ENCODE measurements around the gene BLTP2.

Gene BLTP2

GRCh38 chr17:28626818-28627217, 18.1 kb downstream of the BLTP2 start:
- Histone ChIP-seq H3F3A (ENCODE audit: insufficient read depth, low read length) (no peaks in the 10 kb centered on the region), H3K36me3 (ENCODE audit: insufficient read depth, low read length) (peaks cover 88% of the 10 kb centered on the region), H3K79me2 (ENCODE audit: insufficient read depth, low read length) (no peaks in the 10 kb centered on the region), H3K4me2 (ENCODE audit: low read length) (no peak overlapping the region), H3K9me2 (ENCODE audit: low read depth, low read length) (no peaks in the 10 kb centered on the region), H3K9me3 (ENCODE audit: low read length) (no peaks in the 10 kb centered on the region), H2AFZ (ENCODE audit: low read length) (no peak overlapping the region), H4K20me1 (ENCODE audit: insufficient read depth, low read length) (no peaks in the 10 kb centered on the region), H3K9ac (ENCODE audit: low read length) (no peak overlapping the region), H3K4me3 (ENCODE audit: low read depth, low read length, poor library complexity, severe bottlenecking) (no peak overlapping the region), H3K27me3 (ENCODE audit: insufficient read depth, low read length) (no peaks in the 10 kb centered on the region), H3K27ac (ENCODE audit: low read depth, low read length, poor library complexity, severe bottlenecking) (no peak overlapping the region), H3K4me1 (ENCODE audit: insufficient read depth, low read length, severe bottlenecking) (no peaks in the 10 kb centered on the region)
- TF ChIP-seq EZH2 (IDR thresholded peaks at IDR 0.05; ENCODE audit: borderline replicate concordance, low read length) = no peak

DNA sequence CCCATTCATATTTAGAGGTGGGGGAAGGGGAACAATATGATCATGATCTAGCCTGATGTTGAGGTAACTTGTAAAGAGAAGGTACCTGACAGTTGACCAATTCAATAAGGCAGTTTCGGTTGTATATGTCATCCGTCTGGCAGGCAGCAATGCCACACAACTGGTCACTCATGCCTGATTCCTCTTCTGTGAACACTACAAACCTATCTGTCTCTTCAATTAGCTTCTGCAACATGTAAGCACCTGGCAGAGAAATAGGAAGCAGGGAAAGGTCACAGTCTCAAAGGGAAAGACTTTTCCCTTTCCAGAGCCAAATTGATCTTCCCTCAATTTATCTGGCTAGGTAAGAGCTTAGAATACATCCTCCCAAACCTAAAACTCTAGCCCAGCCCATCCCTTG, 20.8 kb downstream of the BLTP2 start:
- H3K4me1 ChIP-seq (ENCODE audit: insufficient read depth, low read length, severe bottlenecking) = no peaks in the 10 kb centered on the region

DNA sequence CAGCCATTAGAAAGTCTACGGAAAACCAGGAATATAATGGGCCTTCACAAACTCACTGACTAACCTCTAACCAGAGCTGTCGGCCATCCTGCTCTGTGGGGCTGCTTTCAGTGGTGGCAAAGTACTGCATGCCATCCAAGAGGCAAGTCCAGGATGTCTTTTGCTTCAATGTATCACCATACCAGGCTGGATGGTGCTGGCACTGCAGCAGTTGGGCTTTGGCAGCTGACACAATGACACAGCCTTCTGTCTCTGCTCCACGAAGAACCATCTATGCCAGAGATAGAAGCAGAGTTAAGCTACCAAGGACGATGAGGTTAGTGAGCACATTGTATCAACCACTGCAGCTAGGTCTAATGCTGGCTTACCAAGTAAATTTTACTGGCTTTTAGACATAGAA, 21.3 kb downstream of the BLTP2 start:
- Histone ChIP-seq H3K4me3 (ENCODE audit: low read depth, low read length, poor library complexity, severe bottlenecking) (no peak overlapping the region), H3K36me3 (ENCODE audit: insufficient read depth, low read length) (peaks cover 96% of the 10 kb centered on the region), H3K9me3 (ENCODE audit: low read length) (no peaks in the 10 kb centered on the region), H2AFZ (ENCODE audit: low read length) (no peak overlapping the region), H3K27me3 (ENCODE audit: insufficient read depth, low read length) (no peaks in the 10 kb centered on the region), H3K9me2 (ENCODE audit: low read depth, low read length) (no peaks in the 10 kb centered on the region), H4K20me1 (ENCODE audit: insufficient read depth, low read length) (no peaks in the 10 kb centered on the region), H3K9ac (ENCODE audit: low read length) (no peak overlapping the region), H3K4me2 (ENCODE audit: low read length) (no peak overlapping the region), H3K79me2 (ENCODE audit: insufficient read depth, low read length) (no peaks in the 10 kb centered on the region), H3K4me1 (ENCODE audit: insufficient read depth, low read length, severe bottlenecking) (no peaks in the 10 kb centered on the region), H3K27ac (ENCODE audit: low read depth, low read length, poor library complexity, severe bottlenecking) (no peak overlapping the region), H3F3A (ENCODE audit: insufficient read depth, low read length) (no peaks in the 10 kb centered on the region)
- TF ChIP-seq CTCF (IDR thresholded peaks at IDR 0.05; ENCODE audit: low read length) (no peak), EZH2 (IDR thresholded peaks at IDR 0.05; ENCODE audit: borderline replicate concordance, low read length) (no peak)

More for the DNA sequence above, 20.8 kb downstream of the BLTP2 start:
- H2AFZ ChIP-seq (ENCODE audit: low read length) = no peak overlapping the region
- no peak overlapping the region for H3K9ac ChIP-seq (ENCODE audit: low read length)
- TF ChIP-seq EZH2 (IDR thresholded peaks at IDR 0.05; ENCODE audit: borderline replicate concordance, low read length) (no peak), CTCF (IDR thresholded peaks at IDR 0.05; ENCODE audit: low read length) (no peak)
- H3K36me3 ChIP-seq (ENCODE audit: insufficient read depth, low read length) = peaks cover 93% of the 10 kb centered on the region
- H3K9me2 ChIP-seq (ENCODE audit: low read depth, low read length) = no peaks in the 10 kb centered on the region
- no peaks in the 10 kb centered on the region for H3K27me3 ChIP-seq (ENCODE audit: insufficient read depth, low read length)
- no peaks in the 10 kb centered on the region for H4K20me1 ChIP-seq (ENCODE audit: insufficient read depth, low read length)
- H3K4me2 ChIP-seq (ENCODE audit: low read length) = no peak overlapping the region
- H3K9me3 ChIP-seq (ENCODE audit: low read length) = no peaks in the 10 kb centered on the region
- H3F3A ChIP-seq (ENCODE audit: insufficient read depth, low read length) = no peaks in the 10 kb centered on the region
- no peaks in the 10 kb centered on the region for H3K79me2 ChIP-seq (ENCODE audit: insufficient read depth, low read length)
- no peak overlapping the region for H3K27ac ChIP-seq (ENCODE audit: low read depth, low read length, poor library complexity, severe bottlenecking)
- H3K4me3 ChIP-seq (ENCODE audit: low read depth, low read length, poor library complexity, severe bottlenecking) = no peak overlapping the region

DNA sequence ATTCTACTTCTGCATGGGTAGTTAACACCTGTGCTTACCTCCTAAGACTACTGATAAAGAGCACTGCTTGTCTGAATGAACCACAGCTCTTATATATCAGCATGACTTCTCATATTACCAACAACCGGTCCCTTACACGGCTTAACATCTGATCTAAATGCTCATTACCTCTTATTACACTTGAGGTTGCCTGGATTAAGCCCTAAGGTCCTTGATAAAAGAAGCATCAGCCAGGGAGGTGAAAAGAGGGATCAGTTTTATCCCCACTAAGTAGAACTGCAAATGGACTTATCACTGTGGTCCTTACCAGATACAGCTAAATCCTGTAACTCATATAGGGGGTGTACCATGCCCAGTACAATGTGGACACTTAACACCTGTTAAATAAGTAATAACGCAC, 22.8 kb downstream of the BLTP2 start:
- Histone ChIP-seq H3K9me2 (ENCODE audit: low read depth, low read length) (no peaks in the 10 kb centered on the region), H3K79me2 (ENCODE audit: insufficient read depth, low read length) (no peaks in the 10 kb centered on the region), H3K27me3 (ENCODE audit: insufficient read depth, low read length) (no peaks in the 10 kb centered on the region), H2AFZ (ENCODE audit: low read length) (no peak overlapping the region), H3K36me3 (ENCODE audit: insufficient read depth, low read length) (peaks cover 95% of the 10 kb centered on the region), H3K4me2 (ENCODE audit: low read length) (no peak overlapping the region), H3K4me3 (ENCODE audit: low read depth, low read length, poor library complexity, severe bottlenecking) (no peak overlapping the region), H3K9ac (ENCODE audit: low read length) (no peak overlapping the region), H3K4me1 (ENCODE audit: insufficient read depth, low read length, severe bottlenecking) (no peaks in the 10 kb centered on the region), H3F3A (ENCODE audit: insufficient read depth, low read length) (no peaks in the 10 kb centered on the region), H3K27ac (ENCODE audit: low read depth, low read length, poor library complexity, severe bottlenecking) (no peak overlapping the region), H4K20me1 (ENCODE audit: insufficient read depth, low read length) (no peaks in the 10 kb centered on the region), H3K9me3 (ENCODE audit: low read length) (no peaks in the 10 kb centered on the region)
- TF ChIP-seq CTCF (IDR thresholded peaks at IDR 0.05; ENCODE audit: low read length) (no peak), EZH2 (IDR thresholded peaks at IDR 0.05; ENCODE audit: borderline replicate concordance, low read length) (no peak)
